H9 (cell line): ENCODE measurements around the gene FAM13A. TPM values are rescaled to one million over a fixed set of nuclear protein-coding genes. Genes with fewer than 3 reads are reported as not detected.

Source experiments
- DNase-seq: peaks from one replicate; pipeline ENCODE4 v3.0.0-alpha.2; 2017
- H2AFZ ChIP-seq: one replicate; pipeline ENCODE4 v1.6.1; 2013; ENCODE audit warnings: mild to moderate bottlenecking, low read length, control low read depth, moderate library complexity
- H2AK5ac ChIP-seq: 2 replicates; pipeline ENCODE4 v1.6.1; 2013; ENCODE audit warnings: low read length, control low read depth, mixed read lengths; ENCODE audit not compliant: insufficient read length
- H2BK120ac ChIP-seq: one replicate; pipeline ENCODE4 v1.6.1; 2013; ENCODE audit warnings: low read depth, mild to moderate bottlenecking, low read length, control low read depth, inconsistent platforms; ENCODE audit not compliant: poor library complexity, severe bottlenecking
- H2BK12ac ChIP-seq: 2 replicates; pipeline ENCODE4 v1.6.1; 2013; ENCODE audit warnings: low read length, control low read depth, mixed read lengths, low read depth; ENCODE audit not compliant: insufficient read length
- H2BK15ac ChIP-seq: 2 replicates; pipeline ENCODE4 v1.6.1; 2013; ENCODE audit warnings: low read depth, low read length, control low read depth
- H2BK20ac ChIP-seq: one replicate; pipeline ENCODE4 v1.6.1; 2013; ENCODE audit warnings: low read depth, mild to moderate bottlenecking, low read length, control low read depth, inconsistent platforms; ENCODE audit not compliant: poor library complexity, severe bottlenecking
- H2BK5ac ChIP-seq: 2 replicates; pipeline ENCODE4 v1.6.1; 2013; ENCODE audit warnings: low read length, control low read depth, mixed read lengths; ENCODE audit not compliant: insufficient read length
- H3K14ac ChIP-seq: 2 replicates; pipeline ENCODE4 v1.6.1; 2013; ENCODE audit warnings: low read length, control low read depth; ENCODE audit not compliant: insufficient read depth
- H3K18ac ChIP-seq: 2 replicates; pipeline ENCODE4 v1.6.1; 2013; ENCODE audit warnings: low read depth, mild to moderate bottlenecking, mixed read lengths, low read length, control low read depth; ENCODE audit not compliant: insufficient read length
- H3K23ac ChIP-seq: 2 replicates; pipeline ENCODE4 v1.6.1; 2013; ENCODE audit warnings: low read length, control low read depth, mixed read lengths, low read depth; ENCODE audit not compliant: insufficient read length
- H3K23me2 ChIP-seq: 2 replicates; pipeline ENCODE4 v1.6.1; 2013; ENCODE audit warnings: low read depth, mild to moderate bottlenecking, mixed read lengths, low read length, control low read depth; ENCODE audit not compliant: insufficient read length, poor library complexity, severe bottlenecking
- H3K27ac ChIP-seq: 2 replicates; pipeline ENCODE4 v1.5.1; 2013; ENCODE audit warnings: low read length, control low read depth, mixed read lengths, low read depth; ENCODE audit not compliant: insufficient read length
- H3K27me3 ChIP-seq: 2 replicates; pipeline ENCODE4 v1.6.1; 2013; ENCODE audit warnings: low read length, control low read depth, inconsistent platforms; ENCODE audit not compliant: insufficient read depth
- H3K4ac ChIP-seq: 2 replicates; pipeline ENCODE4 v1.6.1; 2013; ENCODE audit warnings: low read depth, mild to moderate bottlenecking, control low read depth, inconsistent platforms, low read length, moderate library complexity
- H3K4me1 ChIP-seq: 2 replicates; pipeline ENCODE4 v1.6.1; 2013; ENCODE audit warnings: low read length, control low read depth, inconsistent platforms; ENCODE audit not compliant: insufficient read depth
- H3K4me2 ChIP-seq: 2 replicates; pipeline ENCODE4 v1.6.1; 2013; ENCODE audit warnings: low read length, control low read depth, mixed read lengths; ENCODE audit not compliant: insufficient read length, insufficient read depth
- H3K56ac ChIP-seq: 2 replicates; pipeline ENCODE4 v1.6.1; 2013; ENCODE audit warnings: low read depth, mild to moderate bottlenecking, mixed read lengths, low read length, control low read depth; ENCODE audit not compliant: insufficient read length
- H3K79me1 ChIP-seq: 2 replicates; pipeline ENCODE4 v1.6.1; 2013; ENCODE audit warnings: low read depth, mild to moderate bottlenecking, moderate library complexity, low read length, control low read depth, inconsistent platforms; ENCODE audit not compliant: insufficient read depth, poor library complexity, severe bottlenecking
- H3K79me2 ChIP-seq: 2 replicates; pipeline ENCODE4 v1.6.1; 2013; ENCODE audit warnings: low read length, control low read depth, inconsistent platforms; ENCODE audit not compliant: insufficient read depth
- H3K9ac ChIP-seq: 2 replicates; pipeline ENCODE4 v1.6.1; 2013; ENCODE audit warnings: low read length, control low read depth, mixed read lengths; ENCODE audit not compliant: insufficient read length; ENCODE audit errors: extremely low read depth
- H3K9me3 ChIP-seq: one replicate; pipeline ENCODE4 v1.6.1; 2013; ENCODE audit warnings: low read depth, low read length, inconsistent platforms; ENCODE audit not compliant: control insufficient read depth
- H3T11ph ChIP-seq: one replicate; pipeline ENCODE4 v1.6.1; 2013; ENCODE audit warnings: mild to moderate bottlenecking, low read length, control low read depth, inconsistent platforms
- H4K20me1 ChIP-seq: one replicate; pipeline ENCODE4 v1.6.1; 2013; ENCODE audit not compliant: control insufficient read depth, insufficient read length, insufficient read depth
- H4K5ac ChIP-seq: 2 replicates; pipeline ENCODE4 v1.6.1; 2013; ENCODE audit warnings: low read depth, mild to moderate bottlenecking, mixed read lengths, low read length, control low read depth; ENCODE audit not compliant: insufficient read length
- H4K8ac ChIP-seq: replicated peaks from 2 replicates; pipeline ENCODE4 v1.6.1; 2013; ENCODE audit warnings: low read length, control low read depth, mixed read lengths, low read depth; ENCODE audit not compliant: insufficient read length
- H4K91ac ChIP-seq: 2 replicates; pipeline ENCODE4 v1.6.1; 2013; ENCODE audit warnings: low read depth, mild to moderate bottlenecking, moderate library complexity, mixed read lengths, low read length, control low read depth; ENCODE audit not compliant: insufficient read length
- H3K27ac Mint-ChIP-seq, 3 experiments: 2 replicates in 2 of 3; 3 replicates in 1 of 3; pipeline ENCODE4 v1.8.0; 2020 to 2021; ENCODE audit warnings: mixed read lengths in 3 of 3, mild to moderate bottlenecking in 1 of 3, moderate library complexity in 1 of 3
- H3K27me3 Mint-ChIP-seq: 2 replicates; pipeline ENCODE4 v1.8.0; 2021; ENCODE audit warnings: low read depth, mild to moderate bottlenecking, moderate library complexity, mixed read lengths
- H3K36me3 Mint-ChIP-seq, 3 experiments: 2 replicates in 2 of 3; 3 replicates in 1 of 3; pipeline ENCODE4 v1.8.0; 2020 to 2021; ENCODE audit warnings: low read depth in 3 of 3, mixed read lengths in 3 of 3; ENCODE audit not compliant: insufficient read depth in 1 of 3
- H3K4me1 Mint-ChIP-seq, 2 experiments: 2 replicates each; pipeline ENCODE4 v1.8.0; 2020; ENCODE audit warnings: mixed read lengths in 2 of 2
- H3K4me3 Mint-ChIP-seq, 2 experiments: 2 replicates in 1 of 2; 3 replicates in 1 of 2; pipeline ENCODE4 v1.8.0; 2020 to 2021; ENCODE audit warnings: mild to moderate bottlenecking in 2 of 2, mixed read lengths in 2 of 2, moderate library complexity in 1 of 2
- H3K9me3 Mint-ChIP-seq, 2 experiments: 2 replicates in 1 of 2; 3 replicates in 1 of 2; pipeline ENCODE4 v1.8.0; 2020; ENCODE audit warnings: mild to moderate bottlenecking in 2 of 2, mixed read lengths in 2 of 2, moderate library complexity in 1 of 2
- CTCF ChIP-seq: fragments of 200-600 bp; sonication (generic); conservative IDR thresholded peaks from 3 replicates; pipeline ENCODE4 v1.8.0; 2021; ENCODE audit warnings: antibody characterized with exemption, mild to moderate bottlenecking
- WGBS: extraction: QIAGEN DNeasy Blood & Tissue Kit; methylation state at CpG from one replicate; pipeline ENCODE4 v1.1.7; 2013; ENCODE audit warnings: missing lambda C conversion rate, low lambda C conversion rate, mixed read lengths; ENCODE audit not compliant: insufficient read length; ENCODE audit errors: extremely low coverage; 5-methylcytosine and 5-hydroxymethylcytosine counted together
- total RNA-seq: library from RNA; stranded (reverse); gene quantifications from 2 replicates; pipeline ENCODE4 v1.2.1, GENCODE V29; 2021

FAM13A gene
- total RNA-seq, 1 experiment from 2014 or later = 12.7 TPM

GRCh38 chr4:88911246-88912212 is 145.5 kb downstream of the FAM13A start:
- H3K14ac ChIP-seq = no peak overlapping the region
- no peak overlapping the region for H3K18ac ChIP-seq
- no peak overlapping the region for H3K4ac ChIP-seq
- H3K79me2 ChIP-seq = no peaks in the 10 kb centered on the region
- Mint-ChIP-seq H3K27ac (no peak overlapping the region), H3K4me1 (no peaks in the 10 kb centered on the region), H3K27me3 (no peaks in the 10 kb centered on the region), H3K4me3 (no peak overlapping the region), H3K9me3 (no peaks in the 10 kb centered on the region), H3K36me3 (no peaks in the 10 kb centered on the region)
- WGBS = no CpG with 5 or more reads among the region's 5 CpGs
- no peaks in the 10 kb centered on the region for H3K27me3 ChIP-seq
- no peaks in the 10 kb centered on the region for H3K4me1 ChIP-seq
- no peaks in the 10 kb centered on the region for H3K23me2 ChIP-seq
- no peak overlapping the region for H2BK15ac ChIP-seq
- no peak overlapping the region for H2BK120ac ChIP-seq
- no peak overlapping the region for H3K23ac ChIP-seq
- no peak for TF ChIP-seq CTCF
- H2AK5ac ChIP-seq = no peak overlapping the region
- H3K4me2 ChIP-seq = no peak overlapping the region
- no peak overlapping the region for H3K9ac ChIP-seq
- no peak overlapping the region for H3T11ph ChIP-seq
- no peak overlapping the region for H2BK12ac ChIP-seq
- H4K20me1 ChIP-seq = no peaks in the 10 kb centered on the region
- H3K79me1 ChIP-seq = no peaks in the 10 kb centered on the region
- no peak for DNase-seq
- no peak overlapping the region for H2BK5ac ChIP-seq
- H3K56ac ChIP-seq = no peak overlapping the region
- no peak overlapping the region for H2BK20ac ChIP-seq
- no peak overlapping the region for H4K91ac ChIP-seq
- no peak overlapping the region for H4K8ac ChIP-seq
- no peaks in the 10 kb centered on the region for H3K9me3 ChIP-seq
- no peak overlapping the region for H4K5ac ChIP-seq
- H2AFZ ChIP-seq = no peak overlapping the region
- no peak overlapping the region for H3K27ac ChIP-seq
